Body of pancreas (tissue), 4 donors: Measurements from ENCODE around the gene RIN3. TPM values are rescaled to one million over a fixed set of nuclear protein-coding genes. Genes with fewer than 3 reads are reported as not detected.
"Not testable (repeated sequence)": the region's sequence is repeated elsewhere in the genome, so short reads cannot be mapped to it uniquely, and the experiment has no call there.

ENCODE experiments used
- ATAC-seq: fragments of 150-250 bp; one replicate; pipeline ENCODE4 v1.9.1; 2016
- DNase-seq, 4 donors: peaks; one replicate each; pipeline ENCODE4 v3.0.0-alpha.2; 2019
- H3K27ac ChIP-seq, 4 donors: fragments of 200-600 bp; sonication (generic); 1 replicate in 3 of 4; 2 replicates in 1 of 4; pipeline versions ENCODE4 v1.5.1 to v1.6.1; 2016 to 2019; ENCODE audit warnings: mild to moderate bottlenecking in 1 of 4, mixed read lengths in 1 of 4, moderate library complexity in 1 of 4
- H3K27me3 ChIP-seq, 2 donors: fragments of 200-600 bp; sonication (generic); one replicate each; pipeline ENCODE4 v1.6.0; 2016; ENCODE audit warnings: mild to moderate bottlenecking in 1 of 2
- H3K36me3 ChIP-seq, 2 donors: fragments of 200-600 bp; sonication (generic); replicated peaks in 1 of 2; 2 replicates each; pipeline ENCODE4 v1.5.1; 2016; ENCODE audit warnings: low read depth in 2 of 2; ENCODE audit not compliant: insufficient read depth in 1 of 2
- H3K4me1 ChIP-seq: fragments of 200-600 bp; sonication (generic); one replicate; pipeline ENCODE4 v1.6.0; 2016
- H3K4me3 ChIP-seq, 2 donors: fragments of 200-600 bp; sonication (generic); 1 replicate in 1 of 2; 2 replicates in 1 of 2; pipeline ENCODE4 v1.5.1; 2016 to 2019
- H3K9me3 ChIP-seq, 3 donors: fragments of 200-600 bp; sonication (generic); 1 replicate in 2 of 3; 2 replicates in 1 of 3; pipeline ENCODE4 v1.5.1; 2016
- CTCF ChIP-seq, 7 experiments: fragments of 450-650 bp in 4 of 7; fragments of 200-600 bp in 3 of 7; sonication (generic) in 3 of 7; IDR thresholded peaks; one replicate each; pipeline ENCODE4 v1.5.1; 2016 to 2019; ENCODE audit warnings: antibody characterized with exemption in 7 of 7
- POLR2A ChIP-seq, 3 donors: fragments of 450-650 bp; IDR thresholded peaks; one replicate each; pipeline ENCODE4 v1.6.1; 2016; ENCODE audit warnings: antibody characterized with exemption in 3 of 3, mild to moderate bottlenecking in 2 of 3
- WGBS, 2 donors: methylation state at CpG; one replicate each; pipeline ENCODE4 v1.1.5; 2017; 5-methylcytosine and 5-hydroxymethylcytosine counted together
- intact Hi-C: fragments of 100-400 bp; cut with DNase I; formaldehyde crosslinking; loops from one replicate; pipeline ENCODE4 v1.15.1; 2023
- total RNA-seq, 2 donors: library from RNA; depleted of rRNA; stranded (reverse); fragments of >200 nt; gene quantifications; one replicate each; pipeline ENCODE4 v1.1.0, GENCODE V29; 2016

Gene RIN3
- total RNA-seq, 2 donors from 2014 or later = 2.6 to 3.3 TPM

- Histone ChIP-seq H3K4me3 (no peak overlapping the region), H3K27ac (no peak overlapping the region), H3K9me3 (no peaks in the 10 kb centered on the region), H3K4me1 (no peaks in the 10 kb centered on the region), H3K36me3 (no peaks in the 10 kb centered on the region), H3K27me3 (no peaks in the 10 kb centered on the region)
- no peak for DNase-seq
- WGBS, 2 donors = 33 to 77% methylated on average over 1 to 4 of the region's 4 CpGs
- TF ChIP-seq POLR2A (IDR thresholded peaks at IDR 0.05) = no peak
- intact Hi-C loops = no loop called here
- no peak for ATAC-seq
These were observed 165.7 kb downstream of the RIN3 start for GRCh38 chr14:92679246-92679645.

GRCh38 chr14:92680330-92680729, 166.7 kb downstream of the RIN3 start:
- H3K4me1 ChIP-seq, ATAC-seq, H3K27ac ChIP-seq, H3K27me3 ChIP-seq, intact Hi-C loops, H3K9me3 ChIP-seq, H3K4me3 ChIP-seq, H3K36me3 ChIP-seq, DNase-seq: not testable (repeated sequence)
- WGBS, 2 donors = 68 to 75% methylated on average over 4 of the region's 4 CpGs

GRCh38 chr14:92680781-92681650, 167.4 kb downstream of the RIN3 start:
- 36 to 40% methylated on average over 13 of the region's 13 CpGs for WGBS, 2 donors
- H3K4me1 ChIP-seq = peaks cover 4% of the 10 kb centered on the region
- TF ChIP-seq POLR2A (IDR thresholded peaks at IDR 0.05) = no peak
- TF ChIP-seq CTCF (IDR thresholded peaks at IDR 0.05) = peak; percentile 63 to 85 (median 77)
- DNase-seq (peak; percentile 67 to 72 (median 68)), ATAC-seq (peak; percentile 66)
- H3K27me3 ChIP-seq = no peaks in the 10 kb centered on the region
- H3K27ac ChIP-seq = no peak overlapping the region
- H3K36me3 ChIP-seq = no peaks in the 10 kb centered on the region
- intact Hi-C loops = no loop called here
- H3K4me3 ChIP-seq = no peak overlapping the region
- H3K9me3 ChIP-seq = no peaks in the 10 kb centered on the region

GRCh38 chr14:92683041-92683440, 169.5 kb downstream of the RIN3 start:
- H3K4me3 ChIP-seq = no peak overlapping the region
- no peaks in the 10 kb centered on the region for H3K36me3 ChIP-seq
- DNase-seq = no peak
- no peak for TF ChIP-seq CTCF (IDR thresholded peaks at IDR 0.05)
- no peak for TF ChIP-seq POLR2A (IDR thresholded peaks at IDR 0.05)
- 83 to 85% methylated on average over 8 of the region's 8 CpGs for WGBS, 2 donors
- intact Hi-C loops = no loop called here
- no peaks in the 10 kb centered on the region for H3K27me3 ChIP-seq
- H3K9me3 ChIP-seq = no peaks in the 10 kb centered on the region
- no peak for ATAC-seq
- no peak overlapping the region for H3K27ac ChIP-seq
- peaks cover 24% of the 10 kb centered on the region for H3K4me1 ChIP-seq

GRCh38 chr14:92684801-92685560, 171.4 kb downstream of the RIN3 start:
- no peaks in the 10 kb centered on the region for H3K9me3 ChIP-seq
- TF ChIP-seq POLR2A (IDR thresholded peaks at IDR 0.05) (no peak), CTCF (IDR thresholded peaks at IDR 0.05) (no peak)
- 86 to 91% methylated on average over 10 to 21 of the region's 21 CpGs for WGBS, 2 donors
- no peak overlapping the region for H3K27ac ChIP-seq
- H3K27me3 ChIP-seq = no peaks in the 10 kb centered on the region
- no peak for ATAC-seq
- no peak overlapping the region for H3K4me3 ChIP-seq
- intact Hi-C loops = no loop called here
- DNase-seq = no peak
- peaks cover 38% of the 10 kb centered on the region for H3K4me1 ChIP-seq
- no peaks in the 10 kb centered on the region for H3K36me3 ChIP-seq
